IPS DF 4.7 (cell line): ENCODE measurements around the gene EEF1B2.
"Not testable (repeated sequence)": the region's sequence is repeated elsewhere in the genome, so short reads cannot be mapped to it uniquely, and the experiment has no call there.

Experiments used
- DNase-seq: peaks from one replicate; pipeline ENCODE4 v3.0.0-alpha.2; 2013; ENCODE audit warnings: low spot score; ENCODE audit errors: extremely low read depth

The EEF1B2 gene

GRCh38 chr2:206164261-206164862 is 4.7 kb downstream of the EEF1B2 start:
- DNase-seq: peak; percentile 22

- not testable (repeated sequence) for DNase-seq
These were observed 8.5 kb downstream of the EEF1B2 start for GRCh38 chr2:206168230-206168629.

DNA sequence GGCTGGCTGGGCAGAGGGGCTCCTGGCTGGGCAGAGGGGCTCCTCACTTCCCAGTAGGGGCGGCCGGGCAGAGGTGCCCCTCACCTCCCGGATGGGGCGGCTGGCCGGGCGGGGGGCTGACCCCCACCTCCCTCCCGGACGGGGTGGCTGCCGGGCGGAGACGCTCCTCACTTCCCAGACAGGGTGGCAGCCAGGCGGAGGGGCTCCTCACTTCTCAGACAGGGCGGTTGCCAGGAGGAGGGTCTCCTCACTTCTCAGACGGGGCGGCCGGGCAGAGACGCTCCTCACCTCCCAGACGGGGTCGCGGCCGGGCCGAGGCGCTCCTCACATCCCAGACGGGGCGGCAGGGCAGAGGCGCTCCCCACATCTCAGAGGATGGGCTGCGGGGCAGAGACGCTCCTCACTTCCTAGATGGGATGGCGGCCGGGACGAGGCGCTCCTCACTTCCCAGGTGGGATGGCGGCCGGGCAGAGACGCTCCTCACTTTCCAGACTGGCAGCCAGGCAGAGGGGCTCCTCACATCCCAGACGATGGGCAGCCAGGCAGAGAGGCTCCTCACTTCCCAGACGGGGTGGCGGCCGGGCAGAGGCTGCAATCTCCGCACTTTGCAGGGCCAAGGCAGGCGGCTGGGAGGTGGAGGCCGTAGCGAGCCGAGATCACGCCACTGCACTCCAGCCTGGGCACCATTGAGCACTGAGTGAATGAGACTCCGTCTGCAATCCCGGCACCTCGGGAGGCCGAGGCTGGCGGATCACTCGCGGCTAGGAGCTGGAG is 12.1 kb downstream of the EEF1B2 start:
- DNase-seq: not testable (repeated sequence)

GRCh38 chr2:206173147-206173546 is 13.5 kb downstream of the EEF1B2 start:
- no peak for DNase-seq

DNA sequence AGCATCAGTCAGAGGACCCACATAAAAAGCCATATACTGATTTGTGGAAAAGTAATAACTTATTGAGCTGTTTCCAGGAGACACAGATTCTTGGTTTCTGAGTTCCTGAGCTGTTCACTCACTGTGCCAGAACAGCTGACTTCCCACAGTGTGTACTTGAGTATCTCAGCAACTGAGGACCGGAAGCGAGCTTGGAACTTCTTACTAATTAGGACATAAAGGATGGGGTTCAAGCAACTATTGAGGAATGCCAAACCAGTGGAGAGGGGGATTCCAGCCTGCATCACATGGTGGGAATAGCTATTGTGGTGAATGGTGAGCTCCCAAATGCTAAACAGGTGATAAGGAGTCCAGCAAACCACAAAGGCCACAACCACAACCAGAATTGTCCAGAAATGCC is 16.4 kb downstream of the EEF1B2 start:
- DNase-seq: no peak

DNA sequence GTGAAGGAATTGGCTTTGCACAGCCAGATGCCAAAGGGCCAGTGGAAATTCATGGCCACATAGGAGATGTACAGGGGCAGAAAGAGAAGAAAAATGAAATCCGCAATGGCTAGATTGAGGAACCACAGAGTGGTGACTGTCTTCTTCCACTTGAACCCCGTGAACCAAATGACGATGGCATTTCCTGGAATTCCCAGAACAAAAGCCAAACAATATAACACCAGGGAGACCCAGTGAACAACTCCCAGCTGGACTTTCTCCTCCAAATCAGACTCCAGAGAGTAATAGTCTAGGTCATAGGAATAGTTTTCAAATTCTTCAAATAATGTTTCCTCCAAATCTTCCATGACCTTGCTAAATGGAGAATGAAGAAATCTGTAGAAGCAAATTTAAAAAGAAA is 17.2 kb downstream of the EEF1B2 start:
- DNase-seq: no peak

DNA sequence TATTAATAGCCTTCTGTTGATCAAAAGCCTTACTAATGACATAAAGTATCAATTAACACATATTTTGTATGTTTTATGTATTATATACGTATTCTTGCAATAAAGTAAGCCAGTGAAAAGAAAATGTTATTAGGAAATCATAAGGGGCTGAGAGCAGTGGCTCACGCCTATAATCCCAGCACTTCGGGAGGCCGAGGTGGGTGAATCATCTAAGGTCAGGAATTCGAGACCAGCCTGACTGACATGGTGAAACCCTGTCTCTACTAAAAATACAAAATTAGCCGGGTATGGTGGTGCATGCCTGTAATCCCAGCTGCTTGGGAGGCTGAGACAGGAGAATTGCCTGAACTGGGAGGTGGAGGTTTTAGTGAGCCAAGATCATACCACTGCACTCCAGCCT is 21.8 kb downstream of the EEF1B2 start:
- not testable (repeated sequence) for DNase-seq

DNA sequence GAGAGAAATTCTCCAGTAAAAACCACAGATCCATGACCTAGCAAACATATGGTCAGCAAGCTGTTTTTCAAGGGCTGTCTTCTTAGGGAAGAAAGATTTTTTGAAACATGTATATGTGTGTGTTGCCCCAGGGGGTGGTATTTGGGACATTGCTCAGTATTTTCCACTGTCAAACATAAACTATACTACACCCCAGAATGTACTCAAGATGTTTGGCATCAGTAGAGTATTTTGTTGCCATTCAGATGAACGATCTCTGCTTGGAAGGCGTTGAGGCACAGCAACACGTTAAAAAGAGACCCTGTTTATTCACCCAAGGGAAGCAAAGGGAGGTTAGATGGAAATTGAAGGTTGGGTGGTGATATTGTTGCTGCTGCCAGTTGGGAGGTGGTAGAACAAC is 30.0 kb downstream of the EEF1B2 start:
- no peak for DNase-seq

DNA sequence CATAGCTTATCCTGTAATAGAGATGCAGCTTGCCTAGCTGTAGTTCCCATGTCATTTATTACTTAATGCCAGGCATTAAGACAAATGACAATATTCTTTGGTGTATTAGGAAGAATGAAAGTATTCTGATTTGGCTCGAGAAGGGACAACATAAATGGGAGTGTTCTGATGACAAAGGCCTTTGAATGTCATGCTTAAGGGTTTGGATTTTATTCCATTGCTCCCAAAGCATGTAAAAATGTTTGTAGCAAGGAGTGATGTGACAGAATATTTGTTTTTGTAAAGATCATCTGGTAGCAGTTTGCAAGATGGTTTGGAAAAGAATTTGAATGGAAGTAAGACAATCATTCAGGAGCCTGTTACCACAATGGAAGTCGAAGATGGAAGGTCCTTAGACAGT is 30.4 kb downstream of the EEF1B2 start:
- DNase-seq: no peak

DNA sequence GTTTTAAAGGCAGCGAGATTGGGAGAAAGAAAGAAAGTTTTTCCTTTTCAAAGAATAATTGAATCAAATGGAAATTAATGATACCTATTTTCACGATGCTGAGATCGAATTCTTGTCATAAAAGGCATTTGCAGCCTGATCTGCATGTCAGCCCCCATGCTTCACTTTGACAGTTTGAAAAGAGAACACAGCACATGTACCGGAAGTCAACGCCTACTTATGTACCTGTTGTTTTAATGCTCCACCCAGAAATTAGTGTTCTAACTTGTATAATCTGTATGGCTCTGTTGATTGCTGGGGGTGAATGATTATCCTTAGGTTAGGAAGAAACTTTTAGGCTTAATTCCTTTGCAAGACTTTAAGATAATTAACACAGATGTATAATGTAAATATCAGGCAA is 31.0 kb downstream of the EEF1B2 start:
- no peak for DNase-seq

DNA sequence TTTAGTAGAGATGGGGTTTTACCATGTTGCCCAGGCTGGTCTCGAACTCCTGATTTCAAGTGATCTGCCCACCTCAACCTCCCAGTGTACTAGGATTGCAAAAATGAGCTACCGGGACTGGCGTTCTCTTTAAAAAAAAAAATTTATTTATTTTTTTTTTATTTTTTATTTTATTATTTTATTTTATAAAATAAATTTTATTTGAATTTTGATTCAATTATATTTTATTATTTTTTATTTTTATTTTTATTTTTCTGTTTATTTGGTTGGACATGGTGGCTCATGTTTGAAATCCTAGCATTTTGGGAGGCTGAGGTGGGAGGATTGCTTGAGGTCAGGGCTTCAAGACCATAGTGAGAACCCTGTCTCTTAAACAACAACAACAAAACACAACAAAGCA is 32.5 kb downstream of the EEF1B2 start:
- DNase-seq: no peak

- DNase-seq: no peak
These were observed 34.1 kb downstream of the EEF1B2 start for GRCh38 chr2:206193671-206194357.

DNA sequence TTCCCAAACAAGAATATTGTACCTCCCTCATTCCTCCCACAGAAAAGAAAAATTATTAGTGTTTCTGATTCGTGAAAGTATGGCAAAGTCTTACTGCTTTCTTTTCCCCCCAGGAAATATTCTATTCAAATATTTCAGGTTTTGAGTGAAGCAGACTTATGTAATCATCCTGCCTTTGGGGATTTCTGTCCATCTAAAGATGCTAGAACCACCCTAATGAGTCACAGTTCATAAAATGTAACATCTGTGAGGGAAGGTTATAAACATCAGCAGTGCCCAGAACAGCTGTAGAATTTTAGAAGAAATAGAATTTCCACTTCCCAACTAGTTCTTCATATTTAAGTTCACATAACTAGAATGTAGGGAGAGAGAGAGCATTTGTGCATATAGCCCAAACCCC is 39.0 kb downstream of the EEF1B2 start:
- DNase-seq: no peak

DNA sequence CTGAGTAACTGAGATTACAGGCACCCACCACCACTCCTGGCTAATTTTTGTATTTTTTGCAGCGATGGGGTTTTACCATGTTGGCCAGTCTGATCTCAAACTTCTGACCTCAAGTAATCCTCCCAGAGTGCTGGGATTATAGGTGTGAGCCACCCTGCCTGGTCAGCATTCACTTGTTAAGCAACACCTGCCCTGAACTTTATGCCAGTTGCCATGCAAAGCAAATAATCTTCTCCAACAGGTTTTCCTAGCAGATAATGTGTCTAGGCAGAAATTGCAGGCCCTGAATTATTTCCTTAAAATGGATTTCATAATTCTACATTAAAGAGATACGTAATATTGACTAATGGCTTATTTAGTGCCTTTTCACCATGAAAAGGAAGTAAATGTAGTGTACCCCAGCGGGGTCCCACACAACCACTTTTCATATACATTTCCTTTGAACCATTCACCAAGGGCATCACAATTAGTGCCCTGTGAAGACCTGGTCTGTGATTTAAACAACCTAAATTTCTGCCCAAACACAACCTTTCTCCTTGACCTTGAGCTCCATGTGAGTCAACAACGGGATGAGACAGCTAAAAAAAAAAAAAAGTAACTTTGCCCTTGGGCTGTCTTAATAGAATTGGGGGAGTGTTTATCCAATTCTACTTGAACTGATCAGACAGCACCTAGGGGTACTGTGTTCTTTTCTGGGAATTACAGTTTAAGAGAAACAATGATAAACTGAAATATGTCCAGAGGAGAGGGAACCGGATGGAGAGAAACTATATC is 41.6 kb downstream of the EEF1B2 start:
- no peak for DNase-seq

DNA sequence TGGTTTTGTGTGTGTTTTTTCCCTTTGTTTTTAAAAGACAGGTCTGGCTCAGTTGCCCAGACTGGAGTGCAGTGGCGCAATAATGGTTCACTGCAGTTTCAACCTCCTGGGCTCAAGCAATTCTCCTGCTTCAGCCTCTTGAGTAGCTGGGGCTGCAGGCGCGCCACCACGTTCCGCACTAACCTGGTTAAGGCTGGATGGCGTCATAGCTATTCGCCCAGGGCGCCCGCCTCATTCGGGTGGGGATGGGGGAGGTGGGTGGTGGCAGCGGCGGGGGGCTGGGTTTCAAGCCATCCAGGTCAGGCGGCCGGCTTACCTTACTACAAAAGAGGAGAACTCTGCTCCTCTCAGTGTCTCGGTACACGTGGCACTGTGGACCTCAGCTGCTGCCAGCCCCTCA is 42.8 kb downstream of the EEF1B2 start:
- DNase-seq: no peak

DNA sequence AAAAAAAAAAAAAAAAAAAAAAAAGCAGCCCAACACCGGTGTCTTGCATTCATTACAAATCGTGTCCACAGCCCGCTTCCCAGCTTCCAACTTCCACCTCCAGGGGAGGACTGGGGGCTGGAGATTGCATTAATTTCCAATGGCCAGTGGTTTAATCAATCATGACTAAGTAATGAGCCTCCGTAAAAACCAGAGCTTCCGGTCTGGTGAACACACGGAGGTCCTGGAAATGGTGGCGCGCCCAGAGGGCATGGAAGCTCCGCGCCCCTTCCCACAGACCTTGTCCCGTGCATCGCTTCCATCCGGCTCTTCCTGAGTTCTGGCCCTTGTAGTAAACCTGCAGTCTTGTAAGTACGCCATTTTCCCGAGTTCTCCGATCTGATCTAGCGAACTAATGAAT is 43.6 kb downstream of the EEF1B2 start:
- no peak for DNase-seq

- no peak for DNase-seq
These were observed 45.0 kb downstream of the EEF1B2 start for GRCh38 chr2:206204710-206205109.

DNA sequence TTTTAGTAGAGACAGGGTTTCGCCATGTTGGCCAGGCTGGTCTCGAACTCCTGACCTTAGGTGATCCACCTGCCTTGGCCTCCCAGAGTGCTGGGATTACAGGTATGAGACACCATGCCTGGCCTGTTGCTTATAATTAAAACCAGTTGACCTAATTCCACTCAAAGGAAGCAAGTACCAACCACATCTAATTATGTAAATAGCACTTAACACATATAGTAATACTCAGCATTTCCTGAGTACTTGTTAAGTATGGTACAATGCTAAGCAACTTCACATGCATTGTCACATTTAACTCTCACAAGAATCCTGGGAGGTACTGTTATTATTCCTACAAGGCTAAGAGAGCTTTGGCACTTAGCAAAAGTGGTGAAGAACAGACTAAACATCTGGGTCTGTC is 47.6 kb downstream of the EEF1B2 start:
- not testable (repeated sequence) for DNase-seq

DNA sequence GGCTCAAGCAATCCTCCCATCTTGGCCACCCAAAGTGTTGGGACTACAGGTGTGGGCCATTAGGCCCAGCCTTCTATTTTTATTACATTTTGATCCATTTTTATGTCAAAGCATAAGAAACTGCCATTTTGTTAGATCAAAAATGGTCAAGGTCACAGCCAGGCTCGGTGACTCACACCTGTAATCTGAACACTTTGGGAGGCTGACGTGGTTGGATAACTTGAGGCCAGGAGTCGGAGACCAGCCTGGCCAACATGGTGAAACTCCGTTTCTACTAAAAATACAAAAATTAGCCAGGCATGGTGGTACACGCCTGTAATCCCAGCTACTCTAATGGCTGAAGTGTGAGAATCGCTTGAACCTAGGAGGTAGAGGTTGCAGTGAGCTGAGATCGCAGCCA is 49.2 kb downstream of the EEF1B2 start:
- DNase-seq: no peak

- no peak for DNase-seq
These were observed 52.1 kb downstream of the EEF1B2 start for GRCh38 chr2:206211657-206212255.
